Osteoblast (primary cell): ENCODE measurements around the gene MED12. TPM values are rescaled to one million over a fixed set of nuclear protein-coding genes. Genes with fewer than 3 reads are reported as not detected.

Experiments used
- DNase-seq: peaks from one replicate; pipeline ENCODE4 v3.0.0; 2011; ENCODE audit warnings: low spot score, mixed read lengths; ENCODE audit not compliant: insufficient read length; ENCODE audit errors: missing footprints
- H2AFZ ChIP-seq: 2 replicates; pipeline ENCODE4 v1.6.0; 2011; ENCODE audit warnings: mild to moderate bottlenecking, low read length
- H3K27ac ChIP-seq: 2 replicates; pipeline ENCODE4 v1.5.1; 2011; ENCODE audit warnings: mild to moderate bottlenecking, low read depth, low read length, moderate library complexity
- H3K27me3 ChIP-seq: 2 replicates; pipeline ENCODE4 v1.6.0; 2012; ENCODE audit warnings: mild to moderate bottlenecking, control low read depth, inconsistent platforms, low read length, moderate library complexity; ENCODE audit not compliant: insufficient read depth
- H3K36me3 ChIP-seq: 2 replicates; pipeline ENCODE4 v1.5.1; 2011; ENCODE audit warnings: mild to moderate bottlenecking, low read length, control low read depth, moderate library complexity; ENCODE audit not compliant: insufficient read depth
- H3K4me1 ChIP-seq: 2 replicates; pipeline ENCODE4 v1.5.1; 2011; ENCODE audit warnings: mild to moderate bottlenecking, low read length, control low read depth, moderate library complexity; ENCODE audit not compliant: insufficient read depth
- H3K4me2 ChIP-seq: 2 replicates; pipeline ENCODE4 v1.6.0; 2011; ENCODE audit warnings: mild to moderate bottlenecking, low read length; ENCODE audit not compliant: insufficient read depth
- H3K4me3 ChIP-seq: fragments of 200-600 bp; sonication (generic); 3 replicates; pipeline ENCODE4 v1.5.1; 2012; ENCODE audit warnings: mild to moderate bottlenecking, low read length, inconsistent platforms; ENCODE audit not compliant: insufficient read depth
- H3K79me2 ChIP-seq: 2 replicates; pipeline ENCODE4 v1.6.0; 2012; ENCODE audit warnings: mild to moderate bottlenecking, low read length, control low read depth, inconsistent platforms; ENCODE audit not compliant: insufficient read depth
- H3K9me3 ChIP-seq: 2 replicates; pipeline ENCODE4 v1.5.1; 2011; ENCODE audit warnings: low read depth, low read length, control low read depth
- H4K20me1 ChIP-seq: 2 replicates; pipeline ENCODE4 v1.6.0; 2012; ENCODE audit warnings: mild to moderate bottlenecking, low read length, control low read depth; ENCODE audit not compliant: insufficient read depth
- CTCF ChIP-seq: IDR thresholded peaks from 2 replicates; pipeline ENCODE4 v1.5.1; 2011; ENCODE audit warnings: mild to moderate bottlenecking, low read depth, low read length, moderate library complexity; ENCODE audit errors: extremely low read depth
- total RNA-seq: library from RNA; depleted of rRNA; stranded (reverse); fragments of >200 nt; gene quantifications from 2 replicates; pipeline ENCODE4 v1.2.3, GENCODE V29; 2012

MED12 gene
- total RNA-seq, 1 donor, result 24.2 TPM

DNA sequence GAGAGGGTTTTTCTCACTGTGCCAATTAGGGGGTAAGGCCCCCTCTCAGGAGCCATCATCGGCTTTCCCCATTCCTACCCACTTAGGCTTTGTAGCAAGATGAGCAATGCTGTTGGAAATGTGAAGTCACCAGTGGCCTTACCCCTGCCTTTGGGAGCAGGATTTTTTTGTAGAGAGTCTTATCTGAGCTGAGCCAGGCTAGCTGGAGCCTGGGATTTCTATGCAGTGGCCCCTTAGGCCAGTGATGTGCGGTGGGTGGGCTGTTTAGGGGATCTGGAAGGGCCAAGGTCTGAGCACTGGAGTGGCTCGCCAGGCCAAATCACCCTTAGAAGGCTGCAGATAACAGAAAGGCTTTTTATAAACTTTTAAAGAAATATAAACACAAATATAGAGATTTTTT is 16.1 kb upstream of the MED12 start:
- Histone ChIP-seq H4K20me1 (no peaks in the 10 kb centered on the region), H3K27ac (no peak overlapping the region), H3K4me2 (no peak overlapping the region), H2AFZ (no peak overlapping the region), H3K4me1 (no peaks in the 10 kb centered on the region), H3K4me3 (no peak overlapping the region), H3K9me3 (no peaks in the 10 kb centered on the region), H3K36me3 (no peaks in the 10 kb centered on the region), H3K79me2 (no peaks in the 10 kb centered on the region), H3K27me3 (peaks cover 8% of the 10 kb centered on the region)
- no peak for DNase-seq
- no peak for TF ChIP-seq CTCF

- Histone ChIP-seq H3K4me3 (no peak overlapping the region), H3K79me2 (no peaks in the 10 kb centered on the region), H4K20me1 (no peaks in the 10 kb centered on the region), H2AFZ (no peak overlapping the region), H3K9me3 (no peaks in the 10 kb centered on the region), H3K36me3 (no peaks in the 10 kb centered on the region), H3K4me1 (no peaks in the 10 kb centered on the region), H3K4me2 (no peak overlapping the region), H3K27ac (no peak overlapping the region), H3K27me3 (peaks cover 6% of the 10 kb centered on the region)
- TF ChIP-seq CTCF, result no peak
- DNase-seq, result no peak
Observed at GRCh38 chrX:71103110-71103983, 15.0 kb upstream of the MED12 start.

DNA sequence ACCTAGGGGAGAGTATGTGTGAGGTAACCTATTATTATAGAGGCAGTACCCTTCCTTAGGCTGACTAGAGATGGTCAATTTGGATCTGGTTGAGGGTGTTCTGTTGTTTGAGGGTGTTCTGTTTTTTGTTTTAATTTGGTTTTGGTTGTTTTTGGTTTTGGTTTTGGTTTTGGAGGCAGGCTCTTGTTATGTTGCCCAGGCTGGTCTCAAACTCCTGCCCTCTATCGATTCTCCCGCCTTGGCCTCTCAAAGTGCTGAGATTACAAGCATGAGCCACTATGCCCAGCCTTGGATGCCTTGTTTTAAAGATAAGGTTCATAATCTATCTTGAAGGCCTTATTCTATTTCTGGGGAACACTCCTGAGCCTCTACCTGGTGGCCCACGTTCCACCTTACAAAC is 12.8 kb upstream of the MED12 start:
- no peak for DNase-seq
- TF ChIP-seq CTCF, result no peak
- H3K9me3 ChIP-seq, result no peaks in the 10 kb centered on the region

GRCh38 chrX:71106427-71106826 is 12.0 kb upstream of the MED12 start, which contains the start of gene CXorf65:
TSS of gene CXorf65 (minus strand) at chrX:71106740. CDS start at chrX:71106556, 184 bp downstream.
- Histone ChIP-seq H2AFZ (no peak within 1 kb of the TSS), H3K36me3 (no peaks in the 10 kb centered on the region), H3K27me3 (peaks cover 5% of the 10 kb centered on the region), H3K4me2 (no peak within 1 kb of the TSS), H3K27ac (no peak within 1 kb of the TSS), H3K79me2 (no peaks in the 10 kb centered on the region), H3K9me3 (no peaks in the 10 kb centered on the region), H3K4me1 (no peaks in the 10 kb centered on the region), H4K20me1 (no peaks in the 10 kb centered on the region), H3K4me3 (no peak within 1 kb of the TSS)
- TF ChIP-seq CTCF, result no peak
- no peak for DNase-seq

More for the DNA sequence above, 12.8 kb upstream of the MED12 start:
- no peaks in the 10 kb centered on the region for H3K4me1 ChIP-seq
- H3K4me3 ChIP-seq, result no peak overlapping the region
- no peaks in the 10 kb centered on the region for H4K20me1 ChIP-seq
- no peak overlapping the region for H3K4me2 ChIP-seq
- no peak overlapping the region for H2AFZ ChIP-seq
- H3K79me2 ChIP-seq, result no peaks in the 10 kb centered on the region
- no peaks in the 10 kb centered on the region for H3K36me3 ChIP-seq
- H3K27ac ChIP-seq, result no peak overlapping the region
- H3K27me3 ChIP-seq, result peaks cover 5% of the 10 kb centered on the region
